Activated CD8-positive, alpha-beta memory T cell treated with anti-CD3 and anti-CD28 coated beads, Interleukin-2, amount 50 U/mL, for 24 hours (primary cell): Measurements from ENCODE around the gene NBL1.

ENCODE experiments used
- DNase-seq: peaks from one replicate; pipeline ENCODE4 v3.0.0-alpha.2; 2020; ENCODE audit errors: extremely low read depth

Gene NBL1

GRCh38 chr1:19670787-19671186 lies 26.7 kb downstream of the NBL1 start:
- DNase-seq: no peak

DNA sequence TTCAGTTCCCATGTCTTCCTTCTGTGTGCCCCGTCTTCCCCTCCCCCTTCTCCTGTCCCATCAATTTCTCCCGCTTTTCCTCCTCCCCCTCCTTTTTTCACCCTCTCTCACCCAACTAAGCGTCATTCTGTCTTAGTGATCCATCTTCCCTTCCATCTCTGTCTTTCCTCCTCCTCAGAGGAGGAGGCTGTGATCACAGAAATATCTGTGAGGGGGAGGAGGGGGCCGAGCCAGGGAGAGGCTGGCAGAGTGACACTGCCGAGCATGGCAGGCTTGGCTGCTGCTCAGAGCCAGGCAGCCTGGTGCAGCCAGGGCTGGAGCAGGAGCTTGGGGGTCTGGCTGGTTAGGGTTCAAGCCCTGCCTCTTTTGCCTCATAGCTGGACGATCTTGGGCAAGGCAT lies 28.1 kb downstream of the NBL1 start:
- DNase-seq: no peak

GRCh38 chr1:19675797-19676196 lies 31.7 kb downstream of the NBL1 start:
- no peak for DNase-seq

GRCh38 chr1:19676438-19676922 lies 32.4 kb downstream of the NBL1 start:
- no peak for DNase-seq

DNA sequence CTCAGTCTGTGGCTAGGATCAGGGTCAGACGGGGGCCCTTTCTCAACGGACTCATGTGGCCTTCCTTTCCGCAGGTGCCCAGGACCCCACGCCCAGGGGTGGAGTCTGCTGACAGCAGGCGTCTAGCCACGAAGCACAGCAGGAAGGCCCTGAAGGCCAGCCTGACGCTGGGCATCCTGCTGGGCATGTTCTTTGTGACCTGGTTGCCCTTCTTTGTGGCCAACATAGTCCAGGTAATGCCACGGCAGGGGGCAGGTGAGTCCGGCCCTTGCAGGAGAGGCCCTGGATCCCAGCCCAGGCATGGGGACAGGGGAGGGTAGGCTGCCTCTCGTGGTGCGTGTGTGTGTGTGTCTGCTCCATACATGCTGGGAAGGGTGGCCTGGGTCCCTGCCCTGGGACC lies 34.4 kb downstream of the NBL1 start:
- no peak for DNase-seq

GRCh38 chr1:19678931-19679453 lies 34.9 kb downstream of the NBL1 start:
- no peak for DNase-seq

- no peak for DNase-seq
Measured at GRCh38 chr1:19679691-19680090, 35.6 kb downstream of the NBL1 start.

DNA sequence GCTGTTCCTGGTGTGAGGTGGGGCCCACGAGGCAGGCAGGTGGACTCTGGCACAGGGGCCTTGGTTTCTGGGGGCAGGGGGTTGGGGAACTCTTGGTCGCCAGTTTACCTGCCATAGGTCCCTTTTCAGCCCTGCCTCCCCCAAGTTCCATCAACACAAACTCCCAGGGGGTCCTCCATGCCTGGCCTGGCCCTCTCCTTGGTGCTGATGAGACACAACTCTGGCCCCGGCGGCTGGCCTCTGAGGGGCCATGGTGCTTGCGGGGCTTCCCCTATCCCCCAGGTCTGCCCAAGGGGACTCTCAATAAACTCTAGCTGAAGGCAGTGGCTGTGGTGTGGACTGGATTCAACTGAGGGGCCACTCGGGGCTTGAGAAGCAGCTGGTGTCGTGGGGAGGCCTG lies 36.5 kb downstream of the NBL1 start:
- no peak for DNase-seq

- DNase-seq: no peak
Measured at GRCh38 chr1:19682257-19682656, 38.1 kb downstream of the NBL1 start.

DNA sequence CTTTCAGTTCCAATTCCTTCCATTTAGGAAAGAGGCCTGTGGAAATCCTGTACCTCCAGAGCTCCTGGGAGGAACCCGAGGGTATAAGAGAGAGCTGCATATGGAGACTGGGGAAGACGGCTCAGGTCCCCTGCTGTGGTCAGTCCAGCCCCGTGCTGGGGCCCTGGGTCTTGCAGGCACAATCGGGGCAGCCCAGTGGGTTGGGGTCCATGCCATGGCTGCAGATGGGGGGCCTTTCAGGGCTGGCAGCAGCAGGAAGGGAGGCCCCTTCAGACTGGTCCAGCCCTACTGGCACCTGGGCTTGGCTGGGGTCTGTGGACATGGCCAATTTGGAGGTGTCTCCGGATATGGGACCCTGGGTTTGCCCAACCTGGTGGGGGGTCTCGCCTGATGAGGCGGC lies 38.8 kb downstream of the NBL1 start:
- DNase-seq: no peak

- DNase-seq: no peak
Measured at GRCh38 chr1:19683351-19683750, 39.2 kb downstream of the NBL1 start.

GRCh38 chr1:19684677-19685076 lies 40.6 kb downstream of the NBL1 start:
- no peak for DNase-seq

DNA sequence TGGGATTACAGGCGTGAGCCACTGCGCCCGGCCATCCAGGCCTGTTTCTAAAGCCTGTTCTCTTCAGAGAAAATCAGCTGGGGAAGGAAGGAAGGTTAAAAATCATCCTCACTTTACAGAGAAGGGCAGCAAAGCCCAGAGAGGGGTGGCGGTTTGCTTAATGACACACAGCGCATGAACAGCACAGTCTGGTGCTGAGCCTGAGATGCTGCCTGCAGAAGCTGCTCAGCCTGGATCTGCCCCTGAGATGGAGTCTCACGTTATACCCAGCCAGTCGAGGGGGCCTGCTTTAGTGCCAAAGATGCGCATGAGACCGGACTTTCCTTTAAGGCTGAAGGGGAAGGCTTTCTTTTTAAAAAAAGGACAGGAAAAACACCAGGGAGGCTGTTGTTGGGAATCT lies 41.9 kb downstream of the NBL1 start:
- no peak for DNase-seq

- no peak for DNase-seq
Measured at GRCh38 chr1:19687414-19687813, 43.3 kb downstream of the NBL1 start.

- no peak for DNase-seq
Measured at GRCh38 chr1:19688041-19688842, 44.1 kb downstream of the NBL1 start.

DNA sequence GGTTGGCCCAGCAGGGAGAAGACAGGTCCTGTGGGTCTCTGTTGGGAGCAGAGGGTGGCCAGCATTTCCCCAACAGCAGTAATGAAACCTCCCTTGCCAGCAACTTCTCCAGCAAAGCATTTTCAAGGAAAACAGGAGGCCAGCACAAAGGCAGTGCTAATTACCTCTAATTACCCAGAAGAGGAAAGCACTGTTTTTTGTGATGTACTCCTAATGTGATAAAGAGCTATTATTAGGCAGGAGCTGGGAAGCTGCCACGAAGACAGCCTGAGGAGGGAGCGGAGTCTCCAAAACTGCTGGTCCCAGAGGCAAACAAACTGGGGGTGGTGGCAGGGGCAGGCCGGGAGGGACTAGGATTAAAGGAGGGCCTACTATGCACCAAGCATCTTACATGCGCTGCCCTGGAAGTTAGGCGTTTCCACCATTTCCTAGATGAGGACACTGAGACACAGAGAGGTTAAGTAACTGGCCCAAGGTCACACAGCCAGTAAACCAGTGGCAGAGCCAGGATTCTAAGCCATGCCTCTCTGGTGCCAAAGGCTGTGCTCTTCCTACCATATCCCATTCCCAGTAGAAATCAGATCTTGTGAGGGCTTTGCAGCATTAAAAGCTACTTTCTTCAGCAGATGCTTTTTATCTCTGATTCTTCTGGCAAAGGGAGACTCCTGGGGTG lies 45.1 kb downstream of the NBL1 start:
- DNase-seq: no peak

GRCh38 chr1:19689856-19690255 lies 45.7 kb downstream of the NBL1 start:
- DNase-seq: no peak

DNA sequence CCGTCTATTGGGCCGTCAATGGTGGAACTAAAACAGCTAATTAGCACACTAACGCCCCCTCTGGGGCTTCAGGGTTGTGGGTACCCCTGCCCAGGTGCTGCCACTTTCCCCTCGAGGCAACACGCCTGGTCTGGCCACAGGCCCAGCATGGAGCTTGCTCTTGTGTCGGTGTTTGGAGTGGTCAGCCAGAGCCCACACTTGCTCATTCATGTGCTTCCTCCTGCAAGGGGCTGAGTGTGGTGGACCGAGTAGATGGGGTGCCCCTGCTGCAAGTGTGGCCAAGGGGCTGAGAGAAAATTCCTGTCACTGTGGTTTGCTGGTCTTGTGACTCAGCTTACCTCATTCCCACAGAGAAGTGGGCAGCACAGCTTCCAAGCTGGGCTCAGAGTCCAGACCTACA lies 46.2 kb downstream of the NBL1 start:
- DNase-seq: no peak

GRCh38 chr1:19694298-19694697 lies 50.2 kb downstream of the NBL1 start:
- no peak for DNase-seq

GRCh38 chr1:19695772-19696171 lies 51.7 kb downstream of the NBL1 start:
- no peak for DNase-seq

- DNase-seq: no peak
Measured at GRCh38 chr1:19696820-19697219, 52.7 kb downstream of the NBL1 start.

GRCh38 chr1:19698181-19698580 lies 54.1 kb downstream of the NBL1 start:
- DNase-seq: no peak
